Naive thymus-derived CD8-positive, alpha-beta T cell (primary cell): ENCODE results near the gene TSPAN5. TPM values are rescaled to one million over a fixed set of nuclear protein-coding genes. Genes with fewer than 3 reads are reported as not detected.
"Not testable (repeated sequence)": the region's sequence is repeated elsewhere in the genome, so short reads cannot be mapped to it uniquely, and the experiment has no call there.

Experiments used
- ATAC-seq, 2 donors: fragments of 150-1000 bp; cut with Tn5 transposase in 1 of 2; sonication (Bioruptor Pico), chemical (Tn5 transposase) in 1 of 2; 1 replicate in 1 of 2; 2 replicates in 1 of 2; pipeline ENCODE4 v1.10.0; 2021; ENCODE audit warnings: mild to moderate bottlenecking in 2 of 2, moderate library complexity in 2 of 2
- POLR2A ChIA-PET: fragments of 350-600 bp; sonication (Branson Sonifier 250); formaldehyde crosslinking; loops from one replicate; lab custom pipeline; 2021; ENCODE audit warnings: antibody characterized with exemption; lab: Charles Lee
- DNase-seq, 10 donors: peaks; one replicate each; pipeline versions ENCODE4 v3.0.0 to v3.0.0-alpha.2; 2020 to 2022
- H3K27ac Mint-ChIP-seq, 10 donors: one replicate each; pipeline ENCODE4 v1.8.0; 2020 to 2022; ENCODE audit warnings: mild to moderate bottlenecking in 10 of 10, mixed read lengths in 10 of 10, moderate library complexity in 4 of 10, inconsistent platforms in 1 of 10
- H3K27me3 Mint-ChIP-seq, 5 donors: one replicate each; pipeline ENCODE4 v1.8.0; 2021 to 2022; ENCODE audit warnings: mixed read lengths in 5 of 5
- H3K36me3 Mint-ChIP-seq, 3 donors: one replicate each; pipeline ENCODE4 v1.8.0; 2020 to 2022; ENCODE audit warnings: mixed read lengths in 3 of 3, mild to moderate bottlenecking in 2 of 3, inconsistent platforms in 1 of 3
- H3K4me1 Mint-ChIP-seq, 4 donors: one replicate each; pipeline ENCODE4 v1.8.0; 2021 to 2022; ENCODE audit warnings: mixed read lengths in 4 of 4
- H3K4me3 Mint-ChIP-seq, 10 donors: one replicate each; pipeline ENCODE4 v1.8.0; 2020 to 2022; ENCODE audit warnings: mild to moderate bottlenecking in 10 of 10, mixed read lengths in 10 of 10, moderate library complexity in 6 of 10, inconsistent platforms in 1 of 10
- H3K9me3 Mint-ChIP-seq, 9 donors: one replicate each; pipeline ENCODE4 v1.8.0; 2020 to 2022; ENCODE audit warnings: mixed read lengths in 9 of 9, mild to moderate bottlenecking in 3 of 9, inconsistent platforms in 1 of 9, moderate library complexity in 1 of 9
- polyA plus RNA-seq, 3 donors: library from polyadenylated mRNA; unstranded; fragments of 300-500 nt; fragmentation: Illumina TruSeq; gene quantifications; one replicate each; pipeline ENCODE4 v1.2.3, GENCODE V29; 2021
- total RNA-seq, 8 experiments: library from RNA in 2 of 8; stranded (reverse) in 2 of 8; gene quantifications; one replicate each; pipeline ENCODE4 v1.2.3 and lab custom pipeline; 2021 to 2026

TSPAN5 gene
- total and polyA plus RNA-seq, 5 experiments from 2014 or later = 5.0 to 13.9 (median 5.9) TPM

DNA sequence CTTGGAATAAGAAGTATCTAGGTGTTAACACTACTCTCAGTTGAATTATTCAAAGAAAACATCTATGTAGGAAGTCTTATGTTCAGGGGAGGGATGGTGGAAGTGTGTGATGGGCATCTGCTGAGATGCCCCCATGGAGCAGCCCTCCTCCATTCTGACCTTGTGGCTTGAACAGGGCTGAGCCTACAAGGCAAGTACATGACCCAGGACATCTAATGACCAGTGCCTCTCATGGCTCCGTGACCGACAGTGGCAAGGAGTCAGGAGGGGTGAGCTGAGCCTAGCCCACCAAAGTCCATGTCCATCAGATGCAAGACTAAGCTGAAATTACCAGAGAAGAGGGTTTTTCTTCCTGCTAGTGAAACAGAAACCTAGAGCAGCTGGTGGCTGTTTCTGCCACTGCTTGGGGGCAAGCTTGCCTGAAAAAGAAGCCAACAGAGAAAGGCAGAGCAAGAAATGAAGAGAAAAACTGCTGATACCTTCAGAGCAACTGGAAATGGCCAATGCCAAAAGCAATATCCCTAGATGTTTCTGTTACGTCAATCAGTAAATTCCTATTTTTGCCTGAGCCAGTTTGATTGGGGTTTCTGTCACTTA is 113.5 kb downstream of the TSPAN5 start:
- Mint-ChIP-seq H3K4me1 (peaks cover 10 to 16% (median 13%) of the 10 kb centered on the region in 4 donors), H3K27ac (peak overlapping the region in 8 of 10 donors; percentile 1 to 86 (median 50)), H3K4me3 (peak overlapping the region in 4 of 10 donors; percentile 20 to 38 (median 30)), H3K9me3 (peaks cover 0 to 4% (median 0%) of the 10 kb centered on the region in 9 donors), H3K27me3 (no peaks in the 10 kb centered on the region), H3K36me3 (no peaks in the 10 kb centered on the region)
- peak in 1 of 2 donors; percentile 29 for ATAC-seq
- DNase-seq = no peak
- POLR2A ChIA-PET = no interaction called here

- Mint-ChIP-seq H3K9me3 (no peaks in the 10 kb centered on the region), H3K4me1 (peaks cover 10 to 16% (median 13%) of the 10 kb centered on the region in 4 donors), H3K27me3 (no peaks in the 10 kb centered on the region), H3K27ac (peak overlapping the region; percentile 1 to 86 (median 58)), H3K4me3 (peak overlapping the region in 5 of 10 donors; percentile 12 to 38 (median 28)), H3K36me3 (no peaks in the 10 kb centered on the region)
- POLR2A ChIA-PET = no interaction called here
- ATAC-seq (peak in 1 of 2 donors; percentile 77), DNase-seq (peak in 3 of 10 donors; percentile 3 to 17 (median 16))
Observed at GRCh38 chr4:98544141-98544817, 114.1 kb downstream of the TSPAN5 start.

DNA sequence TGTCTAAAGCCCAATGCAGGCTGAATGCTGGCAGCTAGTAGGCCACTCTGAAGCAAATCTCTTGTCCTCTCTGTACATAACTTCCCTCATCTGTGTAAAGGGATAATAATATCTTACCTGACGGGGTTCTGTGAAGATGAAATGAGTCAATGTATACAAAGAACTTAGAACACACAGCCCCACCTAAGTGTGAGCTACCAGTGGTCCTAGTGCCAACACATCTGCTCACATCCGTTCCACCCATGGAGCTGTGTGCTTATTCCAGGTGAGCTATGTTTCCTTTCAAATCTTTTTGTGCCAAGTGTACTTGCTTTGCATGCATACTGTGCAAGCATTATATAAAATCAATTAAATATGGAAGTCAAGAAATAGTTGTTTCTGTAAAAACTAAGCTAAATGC is 116.4 kb downstream of the TSPAN5 start:
- ATAC-seq (no peak), DNase-seq (no peak)
- POLR2A ChIA-PET = no interaction called here
- H3K4me1 Mint-ChIP-seq = peaks cover 10 to 16% (median 13%) of the 10 kb centered on the region in 4 donors
- no peak overlapping the region for H3K27ac Mint-ChIP-seq
- H3K27me3 Mint-ChIP-seq = no peaks in the 10 kb centered on the region
- H3K36me3 Mint-ChIP-seq = no peaks in the 10 kb centered on the region
- H3K9me3 Mint-ChIP-seq = no peaks in the 10 kb centered on the region
- no peak overlapping the region for H3K4me3 Mint-ChIP-seq

DNA sequence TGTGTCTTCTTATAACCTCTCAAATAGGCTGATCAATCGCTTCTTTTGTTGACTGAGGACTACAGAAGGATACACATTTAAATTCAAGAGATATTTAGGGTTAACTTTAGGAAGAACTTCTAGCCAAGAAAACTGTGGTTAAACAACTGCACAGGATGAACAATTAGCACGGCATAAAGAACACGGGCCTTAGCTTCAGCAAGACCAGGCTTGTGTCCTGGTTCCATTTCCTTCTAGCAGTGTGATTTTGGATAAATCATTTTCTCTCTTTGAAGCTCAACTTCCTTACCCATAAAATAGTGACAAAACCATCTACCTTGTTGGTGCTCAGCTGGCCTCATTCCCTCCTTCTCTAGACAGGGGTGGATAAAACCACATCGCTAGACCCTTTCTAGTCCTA is 117.6 kb downstream of the TSPAN5 start:
- POLR2A ChIA-PET = no interaction called here
- Mint-ChIP-seq H3K4me3 (no peak overlapping the region), H3K9me3 (no peaks in the 10 kb centered on the region), H3K27ac (no peak overlapping the region), H3K4me1 (peaks cover 8 to 16% (median 13%) of the 10 kb centered on the region in 4 donors), H3K27me3 (no peaks in the 10 kb centered on the region), H3K36me3 (peaks cover 0 to 2% (median 0%) of the 10 kb centered on the region in 3 donors)
- DNase-seq (no peak), ATAC-seq (no peak)

GRCh38 chr4:98539741-98540140 is 118.7 kb downstream of the TSPAN5 start:
- POLR2A ChIA-PET = no interaction called here
- no peak for ATAC-seq
- Mint-ChIP-seq H3K4me1 (peaks cover 6 to 9% (median 7%) of the 10 kb centered on the region in 4 donors), H3K27me3 (no peaks in the 10 kb centered on the region), H3K4me3 (no peak overlapping the region), H3K27ac (no peak overlapping the region), H3K9me3 (no peaks in the 10 kb centered on the region), H3K36me3 (peaks cover 0 to 2% (median 0%) of the 10 kb centered on the region in 3 donors)
- DNase-seq = no peak

GRCh38 chr4:98539299-98539698 is 119.1 kb downstream of the TSPAN5 start:
- H3K4me1 Mint-ChIP-seq = peaks cover 2 to 4% (median 2%) of the 10 kb centered on the region in 4 donors

GRCh38 chr4:98536631-98537030 is 121.8 kb downstream of the TSPAN5 start:
- H3K4me1 Mint-ChIP-seq = peaks cover 0 to 2% (median 0%) of the 10 kb centered on the region in 4 donors

More at GRCh38 chr4:98539299-98539698, 119.1 kb downstream of the TSPAN5 start:
- no peak overlapping the region for H3K4me3 Mint-ChIP-seq
- DNase-seq (no peak), ATAC-seq (no peak)
- POLR2A ChIA-PET = no interaction called here
- peaks cover 0 to 2% (median 0%) of the 10 kb centered on the region in 3 donors for H3K36me3 Mint-ChIP-seq
- peaks cover 0 to 2% (median 0%) of the 10 kb centered on the region in 9 donors for H3K9me3 Mint-ChIP-seq
- no peaks in the 10 kb centered on the region for H3K27me3 Mint-ChIP-seq
- peak overlapping the region in 1 of 10 donors; percentile 3 for H3K27ac Mint-ChIP-seq

DNA sequence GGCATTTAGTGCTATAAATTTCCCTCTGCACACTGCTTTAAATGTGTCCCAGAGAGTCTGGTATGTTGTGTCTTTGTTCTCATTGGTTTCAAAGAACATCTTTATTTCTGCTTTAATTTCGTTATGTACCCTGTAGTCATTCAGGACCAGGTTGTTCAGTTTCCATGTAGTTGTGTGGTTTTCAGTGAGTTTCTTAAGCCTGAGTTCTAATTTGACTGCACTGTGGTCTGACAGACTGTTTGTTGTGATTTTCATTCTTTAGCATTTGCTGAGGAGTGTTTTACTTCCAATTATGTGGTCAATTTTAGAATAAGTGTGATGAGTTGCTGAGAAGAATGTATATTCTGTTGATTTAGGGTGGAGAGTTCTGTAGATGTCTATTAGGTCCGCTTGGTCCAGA is 124.3 kb downstream of the TSPAN5 start:
- POLR2A ChIA-PET, H3K4me1 Mint-ChIP-seq, DNase-seq, H3K27ac Mint-ChIP-seq, H3K9me3 Mint-ChIP-seq, H3K4me3 Mint-ChIP-seq, ATAC-seq, H3K36me3 Mint-ChIP-seq, H3K27me3 Mint-ChIP-seq: not testable (repeated sequence)

More at GRCh38 chr4:98536631-98537030, 121.8 kb downstream of the TSPAN5 start:
- no peak for DNase-seq
- H3K27me3 Mint-ChIP-seq = no peaks in the 10 kb centered on the region
- H3K27ac Mint-ChIP-seq = no peak overlapping the region
- no peak overlapping the region for H3K4me3 Mint-ChIP-seq
- peaks cover 0 to 9% (median 2%) of the 10 kb centered on the region in 9 donors for H3K9me3 Mint-ChIP-seq
- POLR2A ChIA-PET = no interaction called here
- no peak for ATAC-seq
- H3K36me3 Mint-ChIP-seq = peaks cover 0 to 5% (median 2%) of the 10 kb centered on the region in 3 donors

GRCh38 chr4:98530572-98530971 is 127.8 kb downstream of the TSPAN5 start:
- no peak overlapping the region for H3K4me3 Mint-ChIP-seq
- peaks cover 0 to 5% (median 0%) of the 10 kb centered on the region in 3 donors for H3K36me3 Mint-ChIP-seq
- DNase-seq (no peak), ATAC-seq (no peak)
- H3K27ac Mint-ChIP-seq = peak overlapping the region in 1 of 10 donors; percentile 7
- POLR2A ChIA-PET = no interaction called here
- H3K4me1 Mint-ChIP-seq = peaks cover 4 to 9% (median 8%) of the 10 kb centered on the region in 4 donors
- H3K27me3 Mint-ChIP-seq = no peaks in the 10 kb centered on the region
- peaks cover 0 to 9% (median 2%) of the 10 kb centered on the region in 9 donors for H3K9me3 Mint-ChIP-seq

GRCh38 chr4:98529970-98530569 is 128.3 kb downstream of the TSPAN5 start:
- no peak for DNase-seq
- peaks cover 4 to 9% (median 8%) of the 10 kb centered on the region in 4 donors for H3K4me1 Mint-ChIP-seq
- ATAC-seq = no peak
- peaks cover 0 to 9% (median 2%) of the 10 kb centered on the region in 9 donors for H3K9me3 Mint-ChIP-seq
- H3K27me3 Mint-ChIP-seq = no peaks in the 10 kb centered on the region
- POLR2A ChIA-PET = no interaction called here
- peaks cover 0 to 5% (median 0%) of the 10 kb centered on the region in 3 donors for H3K36me3 Mint-ChIP-seq
- no peak overlapping the region for H3K4me3 Mint-ChIP-seq
- H3K27ac Mint-ChIP-seq = peak overlapping the region in 2 of 10 donors; percentile 7 to 47

DNA sequence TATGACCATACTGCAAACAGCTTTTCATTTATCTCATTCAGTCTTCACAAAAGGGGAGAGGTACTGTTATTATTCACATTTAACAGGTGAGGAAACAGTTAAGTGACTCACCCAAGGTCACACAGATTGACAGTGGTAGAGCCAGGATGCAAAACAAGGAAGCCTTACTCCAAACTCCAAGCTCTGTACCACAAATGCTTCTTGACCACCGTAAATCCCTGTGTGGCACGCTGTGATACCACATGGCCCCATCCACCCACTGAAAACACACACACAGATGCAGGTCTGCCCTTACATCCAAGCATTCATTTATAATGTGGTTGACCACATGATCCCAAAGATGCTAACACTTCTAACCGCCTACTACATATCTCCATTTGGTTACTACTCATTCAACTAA is 129.5 kb downstream of the TSPAN5 start:
- peaks cover 0 to 1% (median 0%) of the 10 kb centered on the region in 3 donors for H3K36me3 Mint-ChIP-seq
- H3K4me3 Mint-ChIP-seq = no peak overlapping the region
- DNase-seq (no peak), ATAC-seq (no peak)
- peaks cover 0 to 4% (median 1%) of the 10 kb centered on the region in 9 donors for H3K9me3 Mint-ChIP-seq
- POLR2A ChIA-PET = no interaction called here
- H3K27ac Mint-ChIP-seq = peak overlapping the region in 2 of 10 donors; percentile 41 to 45
- no peaks in the 10 kb centered on the region for H3K27me3 Mint-ChIP-seq
- peaks cover 4 to 9% (median 8%) of the 10 kb centered on the region in 4 donors for H3K4me1 Mint-ChIP-seq

DNA sequence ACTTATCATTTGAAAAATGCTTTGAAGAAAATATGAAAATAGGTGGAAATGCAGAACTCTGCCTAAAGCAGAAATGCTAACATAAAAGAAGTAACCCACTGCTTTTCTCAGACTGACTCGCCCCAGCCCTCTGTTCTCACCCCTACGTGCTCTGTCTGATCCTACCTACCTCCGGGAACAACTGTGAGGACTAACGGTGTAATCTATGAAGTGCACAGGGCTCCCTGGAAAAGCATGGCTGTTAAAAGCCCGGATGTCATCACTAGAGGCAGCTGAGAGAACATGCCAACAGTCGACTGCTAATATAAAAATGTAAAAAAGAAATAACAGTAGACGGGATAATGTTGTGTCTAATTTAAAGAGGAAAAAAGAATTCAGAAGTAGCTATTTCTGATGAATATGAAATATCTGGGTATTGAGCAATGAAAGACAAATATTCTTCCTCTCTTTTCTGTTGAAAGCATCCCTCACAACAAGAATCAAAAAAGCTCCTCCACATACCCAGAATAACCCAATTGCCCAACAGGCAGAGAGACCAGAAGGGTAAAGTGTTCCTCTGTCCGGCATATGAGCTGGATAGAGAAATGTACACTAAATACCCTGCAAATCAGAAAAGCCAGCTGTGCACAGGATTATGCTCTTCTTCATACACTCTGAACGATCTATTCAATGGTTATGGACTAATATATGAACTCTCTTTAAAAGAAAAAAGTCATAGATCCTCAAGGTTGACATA is 130.7 kb downstream of the TSPAN5 start:
- peaks cover 4 to 14% (median 10%) of the 10 kb centered on the region in 4 donors for H3K4me1 Mint-ChIP-seq
- H3K4me3 Mint-ChIP-seq = no peak overlapping the region
- H3K27ac Mint-ChIP-seq = no peak overlapping the region
- H3K27me3 Mint-ChIP-seq = no peaks in the 10 kb centered on the region
- POLR2A ChIA-PET = no interaction called here
- DNase-seq = no peak
- ATAC-seq = no peak
- peaks cover 0 to 4% (median 0%) of the 10 kb centered on the region in 9 donors for H3K9me3 Mint-ChIP-seq
- H3K36me3 Mint-ChIP-seq = no peaks in the 10 kb centered on the region
